Activated gamma-delta T cell treated with Interleukin-2 at 50 U/mL for 16 hours (primary cell): ENCODE results near the gene GFOD2.

ENCODE experiments used
- DNase-seq: peaks from one replicate; pipeline ENCODE4 v3.0.0-alpha.2; 2020

The GFOD2 gene

DNA sequence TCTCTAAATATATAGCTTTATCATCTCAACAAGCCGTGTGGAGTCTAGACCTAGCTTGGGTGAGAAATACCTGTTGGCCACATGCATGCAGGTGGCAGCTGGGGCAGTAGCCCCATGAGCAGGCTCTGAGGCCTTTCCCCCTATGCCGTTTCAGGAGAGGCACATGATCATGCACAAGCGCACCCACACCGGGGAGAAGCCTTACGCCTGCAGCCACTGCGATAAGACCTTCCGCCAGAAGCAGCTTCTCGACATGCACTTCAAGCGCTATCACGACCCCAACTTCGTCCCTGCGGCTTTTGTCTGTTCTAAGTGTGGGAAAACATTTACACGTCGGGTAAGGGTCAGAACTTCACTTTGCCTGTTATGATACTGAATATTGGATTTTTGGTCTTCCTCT lies 90.9 kb downstream of the GFOD2 start:
- DNase-seq, result no peak
